RWPE1 (cell line): Measurements from ENCODE around the gene SEMA3B.

Experiments
- CTCF ChIA-PET: fragments of 350-600 bp; sonication (Branson Sonifier 250); formaldehyde crosslinking; extraction: SDS; loops from one replicate; lab custom pipeline; 2021; lab: Yijun Ruan, JAX
- POLR2A ChIA-PET: fragments of 400-600 bp; formaldehyde crosslinking; extraction: SDS; loops from one replicate; lab custom pipeline; 2020; ENCODE audit warnings: antibody characterized with exemption; ENCODE audit not compliant: low non-redundant PET; lab: Yijun Ruan, JAX
- DNase-seq: peaks from one replicate; pipeline ENCODE4 v3.0.0; 2012; ENCODE audit warnings: low spot score
- H3K27ac ChIP-seq: fragments of 450-650 bp; 2 replicates; pipeline ENCODE4 v1.5.1; 2017
- CTCF ChIP-seq: fragments of 450-650 bp; conservative IDR thresholded peaks from 2 replicates; pipeline ENCODE4 v1.5.1; 2017; ENCODE audit warnings: low read depth, mild to moderate bottlenecking

SEMA3B gene

GRCh38 chr3:50264383-50264963 is 4.5 kb upstream of the SEMA3B start:
- POLR2A ChIA-PET: no interaction called here
- peak; percentile 68 for DNase-seq
- peak overlapping the region; percentile 100 for H3K27ac ChIP-seq
- no peak for TF ChIP-seq CTCF
- CTCF ChIA-PET: interaction anchor here (0.9 to 1.5 kb wide), 2 partner anchors 10 to 38 kb away, joined by 3 to 5 read pairs; no protein-coding TSS in a partner anchor

GRCh38 chr3:50264964-50265485 is 3.9 kb upstream of the SEMA3B start:
- H3K27ac ChIP-seq: peak overlapping the region; percentile 100
- POLR2A ChIA-PET: no interaction called here
- no peak for DNase-seq
- TF ChIP-seq CTCF: no peak
- CTCF ChIA-PET: interaction anchor here (0.9 to 1.5 kb wide), 2 partner anchors 10 to 38 kb away, joined by 3 to 5 read pairs; no protein-coding TSS in a partner anchor

GRCh38 chr3:50265571-50265970 is 3.4 kb upstream of the SEMA3B start:
- CTCF ChIA-PET: interaction anchor here (0.6 kb wide), 1 partner anchor 9 kb away, joined by 3 read pairs; no protein-coding TSS in a partner anchor
- POLR2A ChIA-PET: no interaction called here
- H3K27ac ChIP-seq: peak overlapping the region; percentile 100
- no peak for DNase-seq
- TF ChIP-seq CTCF: no peak

- no peak for DNase-seq
- TF ChIP-seq CTCF: no peak
- peak overlapping the region; percentile 100 for H3K27ac ChIP-seq
- CTCF ChIA-PET: interaction anchor here (0.6 kb wide), 1 partner anchor 10 kb away, joined by 3 read pairs; no protein-coding TSS in a partner anchor
- POLR2A ChIA-PET: no interaction called here
These were observed 2.9 kb upstream of the SEMA3B start for GRCh38 chr3:50266017-50266416.

- H3K27ac ChIP-seq: peak overlapping the region; percentile 100
- CTCF ChIA-PET: interaction anchor here (1.0 kb wide), 1 partner anchor 40 kb away, joined by 4 read pairs; no protein-coding TSS in a partner anchor
These were observed 2.1 kb upstream of the SEMA3B start for GRCh38 chr3:50266836-50267235.

More at GRCh38 chr3:50266836-50267235, 2.1 kb upstream of the SEMA3B start:
- POLR2A ChIA-PET: no interaction called here
- no peak for TF ChIP-seq CTCF
- no peak for DNase-seq
